ENCODE measurements around the gene ACTR6. TPM values are rescaled to one million over a fixed set of nuclear protein-coding genes. Genes with fewer than 3 reads are reported as not detected.
"Not testable (repeated sequence)": the region's sequence is repeated elsewhere in the genome, so short reads cannot be mapped to it uniquely, and the experiment has no call there.

ACTR6 gene
- total RNA-seq, 4 donors from 2014 or later, result 4.9 to 35.0 (median 13.7) TPM

DNA sequence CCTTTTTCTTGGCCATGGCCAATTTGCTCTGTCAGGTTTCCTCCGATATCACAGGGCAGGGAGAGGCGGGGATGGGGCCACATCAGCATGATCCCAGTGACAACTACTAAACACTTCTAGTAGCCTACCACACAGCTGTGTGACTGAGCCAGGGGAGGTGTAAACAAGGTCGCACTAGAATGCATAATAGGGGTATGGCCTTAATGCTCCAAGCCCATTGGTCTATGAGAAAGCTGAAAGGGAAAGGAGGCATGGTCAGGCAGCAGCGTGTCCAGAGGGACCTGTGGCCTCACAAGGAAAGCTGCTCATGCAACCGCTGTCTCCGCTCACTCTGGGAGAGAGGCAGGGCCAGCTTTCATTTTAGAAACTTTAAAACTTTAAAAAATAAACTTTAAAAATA lies 27.5 kb upstream of the ACTR6 start:
- Histone ChIP-seq H3K27ac (no peak overlapping the region), H3K9me3 (no peaks in the 10 kb centered on the region), H3K4me1 (peaks cover 0 to 5% (median 0%) of the 10 kb centered on the region in 4 donors), H3K4me3 (no peak overlapping the region), H3K27me3 (no peaks in the 10 kb centered on the region), H3K36me3 (no peaks in the 10 kb centered on the region)
- DNase-seq, result no peak
- TF ChIP-seq, protein P1, sequence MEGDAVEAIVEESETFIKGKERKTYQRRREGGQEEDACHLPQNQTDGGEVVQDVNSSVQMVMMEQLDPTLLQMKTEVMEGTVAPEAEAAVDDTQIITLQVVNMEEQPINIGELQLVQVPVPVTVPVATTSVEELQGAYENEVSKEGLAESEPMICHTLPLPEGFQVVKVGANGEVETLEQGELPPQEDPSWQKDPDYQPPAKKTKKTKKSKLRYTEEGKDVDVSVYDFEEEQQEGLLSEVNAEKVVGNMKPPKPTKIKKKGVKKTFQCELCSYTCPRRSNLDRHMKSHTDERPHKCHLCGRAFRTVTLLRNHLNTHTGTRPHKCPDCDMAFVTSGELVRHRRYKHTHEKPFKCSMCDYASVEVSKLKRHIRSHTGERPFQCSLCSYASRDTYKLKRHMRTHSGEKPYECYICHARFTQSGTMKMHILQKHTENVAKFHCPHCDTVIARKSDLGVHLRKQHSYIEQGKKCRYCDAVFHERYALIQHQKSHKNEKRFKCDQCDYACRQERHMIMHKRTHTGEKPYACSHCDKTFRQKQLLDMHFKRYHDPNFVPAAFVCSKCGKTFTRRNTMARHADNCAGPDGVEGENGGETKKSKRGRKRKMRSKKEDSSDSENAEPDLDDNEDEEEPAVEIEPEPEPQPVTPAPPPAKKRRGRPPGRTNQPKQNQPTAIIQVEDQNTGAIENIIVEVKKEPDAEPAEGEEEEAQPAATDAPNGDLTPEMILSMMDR (IDR thresholded peaks at IDR 0.05), result no peak
- TF ChIP-seq EP300 (IDR thresholded peaks at IDR 0.05; ENCODE audit: low read depth) (no peak), POLR2AphosphoS5 (IDR thresholded peaks at IDR 0.05) (no peak), POLR2A (IDR thresholded peaks at IDR 0.05) (no peak)
- in situ Hi-C loops (cut with MboI; ENCODE audit: low pct_ligation_motif_present in 1 of 4, low pct_unique_long_range_greater_than_20kb in 1 of 4, low sequenced_read_pairs in 3 of 4) (no loop called here), intact Hi-C loops (cut with DNase I; ENCODE audit: low total_unique reads) (no loop called here)
- WGBS, 2 donors (ENCODE audit: low coverage in 1 of 2), result 90 to 91% methylated on average over 4 to 6 of the region's 6 CpGs

- in situ Hi-C loops (cut with MboI; ENCODE audit: low pct_ligation_motif_present in 1 of 4, low pct_unique_long_range_greater_than_20kb in 1 of 4, low sequenced_read_pairs in 3 of 4) (no loop called here), intact Hi-C loops (cut with DNase I; ENCODE audit: low total_unique reads) (no loop called here)
- Histone ChIP-seq H3K9me3 (no peaks in the 10 kb centered on the region), H3K27ac (no peak overlapping the region), H3K27me3 (no peaks in the 10 kb centered on the region), H3K4me3 (no peak overlapping the region), H3K36me3 (no peaks in the 10 kb centered on the region), H3K4me1 (peaks cover 0 to 5% (median 0%) of the 10 kb centered on the region in 4 donors)
- TF ChIP-seq POLR2A (IDR thresholded peaks at IDR 0.05) (no peak), EP300 (IDR thresholded peaks at IDR 0.05; ENCODE audit: low read depth) (no peak), POLR2AphosphoS5 (IDR thresholded peaks at IDR 0.05) (no peak)
- TF ChIP-seq, protein P1 (IDR thresholded peaks at IDR 0.05), result no peak
- no peak for DNase-seq
Observed at GRCh38 chr12:100174495-100174894, 26.1 kb upstream of the ACTR6 start.

- H3K27ac ChIP-seq; H3K4me3 ChIP-seq; H3K27me3 ChIP-seq; intact Hi-C loops (cut with DNase I; ENCODE audit: low total_unique reads); DNase-seq; H3K9me3 ChIP-seq; in situ Hi-C loops (cut with MboI; ENCODE audit: low pct_ligation_motif_present in 1 of 4, low pct_unique_long_range_greater_than_20kb in 1 of 4, low sequenced_read_pairs in 3 of 4); H3K4me1 ChIP-seq; H3K36me3 ChIP-seq: not testable (repeated sequence)
- 94% methylated on average over 6 to 8 of the region's 8 CpGs for WGBS, 2 donors (ENCODE audit: low coverage in 1 of 2)
Observed at GRCh38 chr12:100176493-100176892, 24.1 kb upstream of the ACTR6 start.

DNA sequence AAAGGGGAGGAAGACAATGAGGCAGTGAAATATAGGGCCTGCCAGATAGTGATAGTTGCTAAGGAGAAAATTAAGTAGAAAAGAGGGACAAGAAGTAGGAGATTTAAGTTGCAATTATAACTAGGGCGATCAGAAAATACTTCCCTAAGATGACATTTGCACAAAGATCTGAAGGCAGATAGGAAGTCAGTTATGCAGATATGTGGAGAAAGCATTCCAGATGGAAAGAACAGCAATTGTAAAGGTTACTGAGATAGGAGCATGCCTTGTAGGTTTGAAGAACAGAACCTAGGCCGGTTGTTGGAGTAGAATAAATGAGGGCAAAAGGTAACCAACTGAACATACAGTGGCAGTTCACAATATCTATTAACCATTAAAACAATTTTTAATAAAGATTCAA lies 21.4 kb upstream of the ACTR6 start:
- DNase-seq, result no peak
- no peaks in the 10 kb centered on the region for H3K9me3 ChIP-seq
- H3K4me3 ChIP-seq, result no peak overlapping the region
- no peak overlapping the region for H3K27ac ChIP-seq
- intact Hi-C loops (cut with DNase I; ENCODE audit: low total_unique reads), result no loop called here
- 91 to 100% methylated on average over 2 of the region's 2 CpGs for WGBS, 2 donors (ENCODE audit: low coverage in 1 of 2)
- TF ChIP-seq, protein P1 (IDR thresholded peaks at IDR 0.05), result no peak
- no peak for TF ChIP-seq POLR2A (IDR thresholded peaks at IDR 0.05)
- TF ChIP-seq POLR2AphosphoS5 (IDR thresholded peaks at IDR 0.05), result no peak
- no peak for TF ChIP-seq EP300 (IDR thresholded peaks at IDR 0.05; ENCODE audit: low read depth)
- no peaks in the 10 kb centered on the region for H3K27me3 ChIP-seq
- in situ Hi-C loops (cut with MboI; ENCODE audit: low pct_ligation_motif_present in 1 of 4, low pct_unique_long_range_greater_than_20kb in 1 of 4, low sequenced_read_pairs in 3 of 4), result no loop called here
- H3K36me3 ChIP-seq, result no peaks in the 10 kb centered on the region
- H3K4me1 ChIP-seq, result no peaks in the 10 kb centered on the region

DNA sequence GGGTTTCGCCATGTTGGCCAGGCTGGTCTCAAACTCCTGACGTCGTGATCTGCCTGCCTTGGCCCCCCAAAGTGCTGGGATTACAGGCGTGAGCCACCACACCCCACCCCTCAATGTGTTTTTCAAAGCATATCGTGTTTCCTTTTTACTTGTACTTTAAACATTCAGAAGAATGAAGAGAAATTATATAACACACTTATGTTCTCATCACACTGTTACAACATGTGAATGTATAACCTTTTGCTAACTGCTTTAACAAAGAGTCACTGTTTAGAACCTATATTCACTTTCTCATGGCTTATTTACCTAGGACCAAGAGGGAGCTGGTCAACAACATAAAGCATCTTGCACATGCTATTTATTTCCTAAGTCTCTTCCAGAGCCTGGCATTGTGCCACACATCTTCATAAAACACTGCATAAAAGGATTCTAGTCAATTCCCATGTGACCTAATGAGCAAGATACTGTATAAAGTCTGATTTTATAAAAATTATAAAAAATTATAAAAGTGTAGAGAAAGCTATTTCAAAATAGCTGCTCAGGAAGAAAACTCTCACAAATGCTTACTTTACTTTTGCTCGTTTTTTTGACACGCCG lies 16.0 kb upstream of the ACTR6 start:
- intact Hi-C loops (cut with DNase I; ENCODE audit: low total_unique reads) (no loop called here), in situ Hi-C loops (cut with MboI; ENCODE audit: low pct_ligation_motif_present in 1 of 4, low pct_unique_long_range_greater_than_20kb in 1 of 4, low sequenced_read_pairs in 3 of 4) (no loop called here)
- H3K9me3 ChIP-seq, result no peaks in the 10 kb centered on the region
- no peaks in the 10 kb centered on the region for H3K27me3 ChIP-seq
- no peak overlapping the region for H3K4me3 ChIP-seq
- H3K4me1 ChIP-seq, result peaks cover 0 to 9% (median 3%) of the 10 kb centered on the region in 4 donors
- peak overlapping the region in 2 of 4 donors; percentile 22 to 61 for H3K27ac ChIP-seq
- no peaks in the 10 kb centered on the region for H3K36me3 ChIP-seq
- no peak for DNase-seq
- TF ChIP-seq, protein P1 (IDR thresholded peaks at IDR 0.05), result no peak
- TF ChIP-seq POLR2AphosphoS5 (IDR thresholded peaks at IDR 0.05) (no peak), POLR2A (IDR thresholded peaks at IDR 0.05) (no peak), EP300 (IDR thresholded peaks at IDR 0.05; ENCODE audit: low read depth) (no peak)
- 71 to 72% methylated on average over 8 of the region's 8 CpGs for WGBS, 2 donors (ENCODE audit: low coverage in 1 of 2)
